ENCODE results near the gene SLC16A7. TPM values are rescaled to one million over a fixed set of nuclear protein-coding genes. Genes with fewer than 3 reads are reported as not detected.

SLC16A7 gene
- total RNA-seq, 1 donor from 2014 or later: 32.6 TPM

DNA sequence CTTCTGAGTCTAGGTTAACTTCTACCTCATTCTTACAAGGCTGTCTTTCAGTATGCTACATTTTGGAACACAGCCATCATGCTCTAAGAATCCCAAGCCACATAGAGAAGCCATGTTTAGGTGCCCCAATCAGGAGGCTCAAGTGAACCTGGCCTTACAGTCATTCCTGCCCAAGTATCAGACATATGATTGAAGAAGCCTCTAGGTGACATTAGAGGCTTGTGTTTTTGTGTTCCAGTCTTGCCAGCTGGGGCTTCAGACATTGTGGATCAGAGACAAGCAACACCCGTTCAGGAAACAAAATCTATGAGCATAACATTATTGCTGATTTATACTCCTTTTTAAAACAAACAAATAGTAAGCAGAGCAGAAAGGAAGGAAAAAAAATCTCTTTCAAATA lies 8.1 kb upstream of the SLC16A7 start:
- no peak overlapping the region for H3K4me3 Mint-ChIP-seq (ENCODE audit: unreplicated experiment)
- H3K36me3 Mint-ChIP-seq (ENCODE audit: unreplicated experiment): no peaks in the 10 kb centered on the region
- H3K9me3 Mint-ChIP-seq (ENCODE audit: unreplicated experiment): no peaks in the 10 kb centered on the region
- H3K27ac Mint-ChIP-seq (ENCODE audit: unreplicated experiment): no peak overlapping the region
- H3K4me1 Mint-ChIP-seq (ENCODE audit: unreplicated experiment): peaks cover 3% of the 10 kb centered on the region
- TF ChIP-seq, protein P1, sequence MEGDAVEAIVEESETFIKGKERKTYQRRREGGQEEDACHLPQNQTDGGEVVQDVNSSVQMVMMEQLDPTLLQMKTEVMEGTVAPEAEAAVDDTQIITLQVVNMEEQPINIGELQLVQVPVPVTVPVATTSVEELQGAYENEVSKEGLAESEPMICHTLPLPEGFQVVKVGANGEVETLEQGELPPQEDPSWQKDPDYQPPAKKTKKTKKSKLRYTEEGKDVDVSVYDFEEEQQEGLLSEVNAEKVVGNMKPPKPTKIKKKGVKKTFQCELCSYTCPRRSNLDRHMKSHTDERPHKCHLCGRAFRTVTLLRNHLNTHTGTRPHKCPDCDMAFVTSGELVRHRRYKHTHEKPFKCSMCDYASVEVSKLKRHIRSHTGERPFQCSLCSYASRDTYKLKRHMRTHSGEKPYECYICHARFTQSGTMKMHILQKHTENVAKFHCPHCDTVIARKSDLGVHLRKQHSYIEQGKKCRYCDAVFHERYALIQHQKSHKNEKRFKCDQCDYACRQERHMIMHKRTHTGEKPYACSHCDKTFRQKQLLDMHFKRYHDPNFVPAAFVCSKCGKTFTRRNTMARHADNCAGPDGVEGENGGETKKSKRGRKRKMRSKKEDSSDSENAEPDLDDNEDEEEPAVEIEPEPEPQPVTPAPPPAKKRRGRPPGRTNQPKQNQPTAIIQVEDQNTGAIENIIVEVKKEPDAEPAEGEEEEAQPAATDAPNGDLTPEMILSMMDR (IDR thresholded peaks at IDR 0.05): no peak
- no peak for DNase-seq (ENCODE audit: extremely low spot score, unreplicated experiment)
- H3K27me3 Mint-ChIP-seq (ENCODE audit: unreplicated experiment): no peaks in the 10 kb centered on the region

DNA sequence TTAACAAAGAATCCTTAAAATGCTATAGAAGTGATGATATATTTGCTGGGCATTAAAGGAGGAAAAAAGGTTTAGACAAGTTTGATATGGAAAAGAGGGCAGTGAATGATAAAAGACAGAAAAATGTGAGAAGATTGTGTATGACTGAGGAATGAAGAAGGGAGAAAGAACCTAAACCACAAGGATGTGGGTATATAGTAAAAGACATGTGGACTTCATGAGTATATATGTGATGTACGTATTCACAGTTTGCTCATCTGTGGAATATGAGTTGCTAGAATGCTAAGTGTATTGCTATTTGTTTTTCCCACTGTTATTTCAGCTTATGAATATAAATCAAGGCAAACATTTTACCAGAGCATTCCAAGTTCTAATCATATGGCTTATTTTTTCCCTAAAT lies 2.1 kb upstream of the SLC16A7 start:
- Mint-ChIP-seq H3K36me3 (ENCODE audit: unreplicated experiment) (no peaks in the 10 kb centered on the region), H3K4me3 (ENCODE audit: unreplicated experiment) (no peak overlapping the region)
- TF ChIP-seq, protein P1 (IDR thresholded peaks at IDR 0.05): no peak

GRCh38 chr12:59594943-59595500 lies 807 bp upstream of the SLC16A7 start:
- TF ChIP-seq, protein P1 (IDR thresholded peaks at IDR 0.05): no peak
- no peaks in the 10 kb centered on the region for H3K36me3 Mint-ChIP-seq (ENCODE audit: unreplicated experiment)
- DNase-seq (ENCODE audit: extremely low spot score, unreplicated experiment): no peak
- H3K27ac Mint-ChIP-seq (ENCODE audit: unreplicated experiment): peak overlapping the region; percentile 80
- peak overlapping the region; percentile 85 for H3K4me3 Mint-ChIP-seq (ENCODE audit: unreplicated experiment)
- H3K27me3 Mint-ChIP-seq (ENCODE audit: unreplicated experiment): no peaks in the 10 kb centered on the region
- peaks cover 33% of the 10 kb centered on the region for H3K4me1 Mint-ChIP-seq (ENCODE audit: unreplicated experiment)
- no peaks in the 10 kb centered on the region for H3K9me3 Mint-ChIP-seq (ENCODE audit: unreplicated experiment)

More for the DNA sequence above, 2.1 kb upstream of the SLC16A7 start:
- no peak for DNase-seq (ENCODE audit: extremely low spot score, unreplicated experiment)
- Mint-ChIP-seq H3K4me1 (ENCODE audit: unreplicated experiment) (peaks cover 25% of the 10 kb centered on the region), H3K9me3 (ENCODE audit: unreplicated experiment) (no peaks in the 10 kb centered on the region), H3K27me3 (ENCODE audit: unreplicated experiment) (no peaks in the 10 kb centered on the region), H3K27ac (ENCODE audit: unreplicated experiment) (no peak overlapping the region)

DNA sequence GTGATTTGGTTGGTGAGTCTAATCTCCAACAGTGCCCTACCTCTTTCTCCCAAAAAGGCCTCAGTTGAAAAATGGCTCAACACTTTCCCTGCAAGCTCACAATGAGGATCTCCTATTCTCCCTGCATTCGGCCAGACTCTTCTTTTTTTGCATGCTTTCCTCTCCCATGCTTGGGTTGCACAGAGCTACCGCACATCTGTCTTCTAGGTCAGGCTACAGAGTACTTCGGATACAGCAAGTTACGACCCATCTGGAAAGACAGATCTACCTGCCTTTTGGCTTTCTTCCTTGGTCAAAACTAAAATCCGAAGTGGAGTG lies 305 bp upstream of the SLC16A7 start:
- peaks cover 33% of the 10 kb centered on the region for H3K4me1 Mint-ChIP-seq (ENCODE audit: unreplicated experiment)
- H3K9me3 Mint-ChIP-seq (ENCODE audit: unreplicated experiment): no peaks in the 10 kb centered on the region
- peak overlapping the region; percentile 85 for H3K4me3 Mint-ChIP-seq (ENCODE audit: unreplicated experiment)
- TF ChIP-seq, protein P1 (IDR thresholded peaks at IDR 0.05): no peak
- DNase-seq (ENCODE audit: extremely low spot score, unreplicated experiment): no peak
- H3K27ac Mint-ChIP-seq (ENCODE audit: unreplicated experiment): peak overlapping the region; percentile 80
- H3K27me3 Mint-ChIP-seq (ENCODE audit: unreplicated experiment): no peaks in the 10 kb centered on the region
- H3K36me3 Mint-ChIP-seq (ENCODE audit: unreplicated experiment): no peaks in the 10 kb centered on the region

GRCh38 chr12:59597385-59597781 lies 1.6 kb downstream of the SLC16A7 start:
- H3K36me3 Mint-ChIP-seq (ENCODE audit: unreplicated experiment): no peaks in the 10 kb centered on the region
- H3K4me1 Mint-ChIP-seq (ENCODE audit: unreplicated experiment): peaks cover 30% of the 10 kb centered on the region
- H3K27me3 Mint-ChIP-seq (ENCODE audit: unreplicated experiment): no peaks in the 10 kb centered on the region
- H3K4me3 Mint-ChIP-seq (ENCODE audit: unreplicated experiment): peak overlapping the region; percentile 85
- TF ChIP-seq, protein P1 (IDR thresholded peaks at IDR 0.05): peak; percentile 16
- peak overlapping the region; percentile 96 for H3K27ac Mint-ChIP-seq (ENCODE audit: unreplicated experiment)
- DNase-seq (ENCODE audit: extremely low spot score, unreplicated experiment): no peak
- no peaks in the 10 kb centered on the region for H3K9me3 Mint-ChIP-seq (ENCODE audit: unreplicated experiment)
